Epithelial cell of esophagus (primary cell): ENCODE results near the gene KRCC1.

Experiments used
- DNase-seq: peaks from one replicate; pipeline ENCODE4 v3.0.0; 2010; ENCODE audit warnings: low read depth
- H3K4me3 ChIP-seq: 2 replicates; pipeline ENCODE4 v1.5.1; 2011; ENCODE audit warnings: mild to moderate bottlenecking, low read length, control low read depth
- CTCF ChIP-seq: IDR thresholded peaks from 2 replicates; pipeline ENCODE4 v1.5.1; 2011; ENCODE audit warnings: low read depth, mild to moderate bottlenecking, low read length, control low read depth, inconsistent platforms; ENCODE audit not compliant: insufficient read depth; ENCODE audit errors: missing control alignments

KRCC1 gene

GRCh38 chr2:88059979-88060906 is 4.7 kb upstream of the KRCC1 start:
- DNase-seq: peak; percentile 64
- H3K4me3 ChIP-seq: no peak overlapping the region
- peak; percentile 83 for TF ChIP-seq CTCF

- H3K4me3 ChIP-seq: no peak overlapping the region
- DNase-seq: no peak
- TF ChIP-seq CTCF: no peak
Observed at GRCh38 chr2:88058191-88058590, 2.6 kb upstream of the KRCC1 start.

- no peak for TF ChIP-seq CTCF
- H3K4me3 ChIP-seq: no peak overlapping the region
- no peak for DNase-seq
Observed at GRCh38 chr2:88057437-88057844, 1.9 kb upstream of the KRCC1 start.

- no peak for TF ChIP-seq CTCF
- DNase-seq: peak; percentile 24
- H3K4me3 ChIP-seq: peak overlapping the region; percentile 97
Observed at GRCh38 chr2:88054782-88055370, 707 bp downstream of the KRCC1 start.

GRCh38 chr2:88053934-88054781 is 1.4 kb downstream of the KRCC1 start:
- H3K4me3 ChIP-seq: peak overlapping the region; percentile 97
- TF ChIP-seq CTCF: no peak
- DNase-seq: no peak

GRCh38 chr2:88053296-88053695 is 2.3 kb downstream of the KRCC1 start:
- no peak for DNase-seq
- TF ChIP-seq CTCF: no peak
- no peak overlapping the region for H3K4me3 ChIP-seq
